GM12892 (cell line): ENCODE measurements around the gene BMPR1A.

Source experiments
- POLR2A ChIP-seq: IDR thresholded peaks from 2 replicates; pipeline ENCODE4 v1.6.1; 2011; ENCODE audit warnings: low read depth, low read length, control low read depth
- POLR2AphosphoS5 ChIP-seq: IDR thresholded peaks from 2 replicates; pipeline ENCODE4 v1.6.1; 2011; ENCODE audit warnings: low read depth, low read length, control low read depth

GRCh38 chr10:86726677-86726999 is 29.8 kb upstream of the BMPR1A start:
- TF ChIP-seq POLR2A (no peak), POLR2AphosphoS5 (no peak)
